HG03342 (cell line): ENCODE measurements around the gene ATP8B1.
"Not testable (repeated sequence)": the region's sequence is repeated elsewhere in the genome, so short reads cannot be mapped to it uniquely, and the experiment has no call there.

Experiments
- ATAC-seq: cut with Tn5 transposase; IDR thresholded peaks from one replicate; pipeline ENCODE4 v1.9.1; 2021; ENCODE audit warnings: mild to moderate bottlenecking, moderate library complexity; ENCODE audit not compliant: unreplicated experiment

ATP8B1 gene

DNA sequence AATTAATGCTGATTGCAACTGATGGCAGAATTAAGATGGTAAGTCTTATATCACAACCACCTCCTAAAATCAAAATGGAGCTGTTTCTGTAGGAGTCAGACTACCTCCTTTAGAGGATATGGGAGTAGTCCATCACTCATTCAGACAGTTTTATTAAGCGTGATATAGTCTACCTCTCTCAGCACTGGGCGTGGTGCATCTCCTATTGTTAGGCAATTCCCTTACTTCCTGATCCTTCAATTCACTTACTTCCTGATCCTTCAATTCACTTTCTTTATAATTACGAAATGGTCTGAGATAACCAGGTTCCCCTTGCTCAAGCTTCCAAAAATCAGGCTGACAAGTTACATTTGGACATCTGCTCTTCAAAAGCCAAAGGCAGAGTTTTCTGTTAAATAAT, 31.9 kb downstream of the ATP8B1 start:
- no peak for ATAC-seq

DNA sequence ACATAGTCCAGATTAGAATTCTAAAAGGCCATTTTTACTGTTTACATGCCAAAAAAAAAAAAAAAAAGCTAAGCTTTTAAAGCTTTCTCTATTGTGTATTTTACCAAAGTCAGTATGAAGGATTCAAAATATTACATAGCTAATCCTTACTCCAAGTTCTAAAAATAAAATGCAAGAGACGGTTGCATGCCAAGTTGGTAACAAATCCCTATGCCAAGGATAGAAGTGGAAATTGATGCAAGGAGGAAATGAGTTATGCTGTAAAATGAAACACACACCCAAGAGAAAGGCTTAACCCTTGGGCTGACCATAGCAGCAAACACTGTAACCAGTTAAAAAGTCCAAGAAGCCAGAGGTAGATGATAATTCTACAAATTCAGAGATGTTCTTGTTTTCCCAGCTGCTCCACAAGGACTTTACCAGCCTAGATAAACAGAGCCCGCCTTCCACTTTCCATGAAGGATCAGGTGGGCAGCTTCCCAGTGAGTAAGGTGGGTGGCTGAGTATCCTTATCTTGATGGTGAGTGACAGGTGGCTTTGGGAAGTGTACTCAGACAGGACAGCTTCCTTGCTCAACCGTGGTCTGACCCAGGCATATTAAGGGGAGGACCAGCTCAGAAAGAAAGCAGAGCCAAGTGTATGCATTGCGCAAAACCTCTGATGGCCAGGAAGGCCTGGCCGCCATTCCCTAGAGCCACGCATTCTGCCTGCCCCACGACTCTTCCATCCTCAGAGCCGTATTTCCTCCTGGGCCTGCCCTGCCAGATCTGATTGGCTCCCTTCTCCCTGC, 34.4 kb downstream of the ATP8B1 start:
- no peak for ATAC-seq

DNA sequence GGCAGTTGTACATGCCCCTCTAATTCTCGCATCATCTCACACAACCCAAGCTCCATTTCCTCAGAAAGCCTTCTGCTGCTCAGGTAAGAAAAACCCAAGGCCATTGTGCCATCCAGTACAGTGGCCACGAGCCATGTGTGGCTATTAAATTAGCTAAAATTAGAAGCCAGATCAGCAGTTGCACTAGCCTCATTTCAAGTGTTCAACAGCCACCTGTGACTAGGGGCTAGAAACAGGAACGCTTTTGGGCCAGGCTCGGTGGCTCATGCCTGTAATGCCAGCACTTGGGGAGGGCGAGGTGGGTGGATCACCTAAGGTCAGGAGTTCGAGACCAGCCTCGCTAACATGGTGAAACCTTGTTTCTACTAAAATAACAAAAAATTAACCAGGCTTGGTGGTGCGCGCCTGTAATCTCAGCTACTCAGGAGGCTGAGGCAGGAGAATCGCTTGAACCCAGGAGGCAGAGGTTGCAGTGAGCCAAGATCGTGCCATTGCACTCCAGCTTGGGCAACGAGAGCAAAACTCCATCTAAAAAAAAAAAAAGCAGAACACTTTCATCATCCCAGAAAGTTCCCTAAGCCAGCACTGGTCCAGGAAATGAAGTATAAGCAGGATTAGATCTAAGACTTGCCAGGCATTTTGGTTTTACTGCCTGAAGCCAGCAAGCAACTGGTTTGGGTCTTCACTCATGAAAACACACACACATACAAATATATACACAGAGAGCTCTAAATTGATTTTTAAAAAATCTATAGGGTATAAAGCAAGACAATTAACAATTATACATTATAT, 35.7 kb downstream of the ATP8B1 start:
- no peak for ATAC-seq

DNA sequence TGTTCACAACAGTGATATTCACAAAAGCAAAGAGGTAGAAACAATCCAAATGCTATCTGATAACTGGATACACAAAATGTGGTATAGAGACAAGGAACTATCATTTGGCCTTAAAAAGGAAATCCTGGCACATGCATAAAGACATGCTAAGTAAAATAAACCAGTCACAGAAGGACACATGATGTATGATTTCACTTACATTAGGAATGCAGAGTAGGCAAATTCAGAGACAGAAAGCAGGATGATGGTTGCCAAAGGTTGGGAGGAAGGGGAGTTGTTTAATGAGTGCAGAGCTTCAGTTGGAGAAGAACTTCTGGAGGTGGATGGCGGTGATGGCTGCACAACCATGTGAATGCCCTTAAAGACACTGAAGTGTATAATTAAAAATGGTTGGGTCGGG, 38.1 kb downstream of the ATP8B1 start:
- ATAC-seq, result no peak

DNA sequence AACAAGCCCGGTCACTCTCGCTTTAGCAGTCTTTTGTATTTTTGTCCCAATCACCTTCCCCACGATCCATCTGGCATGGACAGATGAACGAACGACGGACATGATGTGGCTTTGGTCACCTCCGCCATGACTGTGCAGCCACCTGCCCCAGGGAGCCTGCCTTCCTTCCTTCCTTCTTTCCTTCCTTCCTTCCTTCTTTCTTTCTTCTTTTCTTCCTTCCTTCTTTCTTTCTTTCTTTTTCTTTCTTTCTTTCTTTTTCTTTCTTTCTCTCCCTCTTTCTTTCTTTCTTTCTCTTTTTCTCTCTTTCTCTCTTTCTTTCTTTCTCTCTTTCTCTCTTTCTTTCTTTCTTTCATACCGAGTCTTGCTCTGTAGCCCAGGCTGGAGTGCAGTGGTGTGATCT, 39.0 kb downstream of the ATP8B1 start:
- ATAC-seq, result no peak

DNA sequence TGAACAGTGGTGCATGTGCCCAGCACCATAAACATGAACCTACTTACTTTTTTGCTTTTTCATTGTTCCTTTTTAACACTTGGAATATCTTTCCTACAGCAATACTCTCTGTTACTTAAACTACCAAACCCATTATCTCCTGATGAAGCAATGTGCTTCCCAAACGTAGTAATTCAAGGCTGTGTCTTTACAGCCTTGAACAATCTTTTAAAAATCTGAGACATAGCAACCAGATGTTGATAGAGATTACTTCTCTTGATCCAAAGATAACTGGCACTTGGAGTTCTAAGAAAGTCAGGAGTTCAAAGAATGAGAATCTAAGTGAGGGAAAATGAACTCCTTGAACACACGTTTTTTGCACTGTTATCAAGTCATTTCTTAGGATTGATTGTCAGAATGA, 40.4 kb downstream of the ATP8B1 start:
- ATAC-seq, result no peak

DNA sequence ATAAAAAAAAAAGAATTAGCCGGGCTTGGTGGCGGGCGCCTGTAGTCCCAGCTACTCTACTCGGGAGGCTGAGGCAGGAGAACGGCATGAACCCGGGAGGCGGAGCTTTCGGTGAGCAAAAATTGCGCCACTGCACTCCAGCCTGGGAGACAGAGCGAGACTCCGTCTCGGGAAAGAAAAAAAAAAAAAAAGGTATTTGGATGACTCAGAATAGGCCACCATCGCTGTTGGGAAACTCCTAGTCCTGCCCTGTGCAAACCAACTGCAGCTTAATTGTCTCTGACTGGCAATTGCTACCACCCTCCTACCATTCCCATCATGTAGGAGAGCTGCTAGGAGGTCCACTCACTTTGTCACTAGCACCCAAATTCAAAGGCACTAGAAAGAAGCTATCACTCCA, 43.5 kb downstream of the ATP8B1 start:
- ATAC-seq, result no peak

DNA sequence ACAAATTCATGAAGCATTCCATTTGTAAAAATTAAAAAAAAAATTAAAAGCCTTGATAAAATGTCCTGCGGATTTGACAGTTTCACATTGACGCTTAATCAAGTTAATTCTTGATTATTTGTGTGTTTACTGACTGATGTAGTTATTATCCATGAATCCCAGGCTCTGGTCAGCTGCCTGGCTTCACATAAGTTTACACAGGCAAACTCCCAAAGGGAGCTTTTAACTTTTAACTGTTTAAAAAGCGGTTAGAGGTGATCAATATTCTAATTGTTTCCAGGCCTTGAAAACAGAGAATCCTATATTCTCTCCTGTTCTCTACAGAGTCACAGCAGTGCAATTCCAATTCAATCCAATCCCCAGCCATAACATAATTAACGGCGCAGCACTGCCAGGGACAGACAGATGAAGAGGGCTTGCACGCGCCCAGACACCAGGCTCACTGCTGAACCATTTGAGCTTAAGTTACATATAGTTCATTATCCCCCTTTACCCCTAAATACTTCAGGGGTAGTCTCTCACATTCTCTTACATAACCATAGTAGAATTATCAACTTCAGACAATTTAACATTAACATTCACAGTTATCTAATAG, 47.5 kb downstream of the ATP8B1 start:
- ATAC-seq, result no peak

DNA sequence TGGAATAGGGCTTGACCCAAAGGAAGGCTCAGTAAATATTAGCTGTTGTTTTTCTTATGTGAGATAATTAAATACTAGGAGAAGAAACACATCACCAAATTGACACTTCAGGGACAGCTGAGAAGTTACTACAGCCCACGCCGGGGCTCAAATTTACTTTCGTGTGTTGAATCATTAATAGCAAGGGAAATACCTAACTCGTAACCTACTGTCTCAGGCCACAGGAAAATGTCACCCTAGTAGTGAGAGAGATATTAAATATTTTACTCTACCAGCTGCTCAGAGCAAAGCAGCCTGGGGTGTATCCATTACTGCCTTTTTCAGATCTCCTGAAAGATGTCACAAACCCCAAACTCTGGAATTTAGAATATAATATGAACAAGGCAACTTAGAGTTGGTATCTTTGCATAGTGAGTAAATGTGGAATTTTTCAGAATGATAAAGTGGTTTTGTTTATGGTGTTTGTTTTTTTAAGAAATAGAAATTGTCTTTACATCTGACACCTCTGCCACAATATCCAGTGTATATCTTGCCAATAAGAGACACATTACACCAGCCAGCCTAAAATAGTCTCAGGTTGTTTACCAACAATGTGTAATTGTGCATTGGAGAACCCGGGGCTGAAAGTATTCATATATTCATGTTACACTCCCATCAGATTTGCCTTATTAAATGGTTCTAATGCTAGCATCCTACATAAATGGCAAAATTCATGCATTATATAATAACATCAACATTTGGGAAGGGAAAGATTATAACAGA, 48.4 kb downstream of the ATP8B1 start:
- ATAC-seq, result peak; percentile 92

DNA sequence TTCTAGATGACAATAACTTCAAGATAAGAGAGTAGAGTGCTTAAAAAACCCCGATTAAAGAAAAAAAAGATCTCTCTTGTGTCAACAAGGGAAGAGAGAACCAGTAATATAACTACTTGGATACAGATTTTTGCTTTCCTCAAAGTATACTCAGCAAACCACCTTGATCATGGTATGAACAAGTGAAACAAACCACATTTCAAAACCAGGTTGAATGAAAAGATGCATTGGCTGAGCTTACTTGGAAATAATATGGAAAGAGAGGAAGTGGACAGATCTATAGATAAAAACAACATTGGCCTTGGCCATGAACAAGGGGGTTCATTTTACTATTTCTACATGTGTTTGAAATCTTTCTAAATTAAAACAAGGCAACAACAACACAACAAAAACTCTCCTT, 50.1 kb downstream of the ATP8B1 start:
- ATAC-seq, result no peak

DNA sequence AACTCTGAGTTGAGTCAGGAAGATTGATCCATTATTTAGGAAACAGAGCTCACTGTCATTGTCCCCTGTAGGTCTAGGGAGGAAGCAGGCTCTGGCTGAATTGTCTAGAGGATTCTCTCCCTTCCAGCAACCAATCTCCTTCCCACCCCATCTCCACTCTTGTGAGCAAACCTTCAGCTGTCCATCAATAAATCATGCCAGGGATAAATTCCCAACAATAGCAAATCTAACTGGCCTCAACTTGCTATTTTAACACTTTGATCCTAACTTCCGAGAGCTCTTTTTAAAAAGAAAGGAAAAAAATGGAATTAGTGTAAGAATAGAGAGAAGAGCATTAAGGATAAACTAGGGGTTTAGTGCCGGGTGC, 53.5 kb downstream of the ATP8B1 start:
- ATAC-seq, result no peak

DNA sequence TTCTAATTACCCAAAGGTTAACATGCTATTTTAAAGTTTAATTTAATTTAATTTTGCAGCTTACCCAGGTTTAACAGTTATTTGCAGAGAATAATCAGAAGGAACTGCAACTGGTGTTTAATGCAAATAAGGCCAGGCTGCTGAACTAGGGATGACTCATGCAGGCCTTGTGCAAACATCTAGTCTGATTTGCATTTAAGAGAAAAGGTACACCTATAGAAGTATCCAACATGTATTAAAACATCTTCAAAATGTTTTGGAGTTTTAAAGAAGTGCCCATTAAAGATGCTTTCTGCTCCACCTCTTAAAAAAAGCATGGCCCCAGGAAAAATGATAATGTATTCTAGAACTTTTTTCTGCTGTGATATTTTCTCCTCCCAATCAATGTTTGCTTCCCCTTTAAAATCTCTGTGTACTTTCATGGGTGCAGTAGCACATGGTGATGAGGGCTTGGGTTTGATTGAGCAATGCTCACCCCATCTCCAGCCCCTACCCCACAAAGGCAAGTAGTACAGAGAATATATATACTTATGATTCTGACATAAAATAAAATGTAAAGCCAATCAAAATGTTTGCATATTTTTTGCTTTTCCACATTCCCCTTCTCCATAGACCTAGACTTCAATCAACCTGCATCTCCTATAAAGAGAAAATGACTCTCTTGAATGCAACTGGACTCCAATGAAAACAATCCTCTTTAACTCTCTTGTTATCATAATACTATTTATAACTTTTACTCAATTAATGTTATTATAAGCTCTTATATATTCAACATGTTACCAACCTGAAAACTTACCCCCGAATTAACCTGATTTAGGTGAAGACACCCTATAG, 54.1 kb downstream of the ATP8B1 start:
- peak; percentile 93 for ATAC-seq

DNA sequence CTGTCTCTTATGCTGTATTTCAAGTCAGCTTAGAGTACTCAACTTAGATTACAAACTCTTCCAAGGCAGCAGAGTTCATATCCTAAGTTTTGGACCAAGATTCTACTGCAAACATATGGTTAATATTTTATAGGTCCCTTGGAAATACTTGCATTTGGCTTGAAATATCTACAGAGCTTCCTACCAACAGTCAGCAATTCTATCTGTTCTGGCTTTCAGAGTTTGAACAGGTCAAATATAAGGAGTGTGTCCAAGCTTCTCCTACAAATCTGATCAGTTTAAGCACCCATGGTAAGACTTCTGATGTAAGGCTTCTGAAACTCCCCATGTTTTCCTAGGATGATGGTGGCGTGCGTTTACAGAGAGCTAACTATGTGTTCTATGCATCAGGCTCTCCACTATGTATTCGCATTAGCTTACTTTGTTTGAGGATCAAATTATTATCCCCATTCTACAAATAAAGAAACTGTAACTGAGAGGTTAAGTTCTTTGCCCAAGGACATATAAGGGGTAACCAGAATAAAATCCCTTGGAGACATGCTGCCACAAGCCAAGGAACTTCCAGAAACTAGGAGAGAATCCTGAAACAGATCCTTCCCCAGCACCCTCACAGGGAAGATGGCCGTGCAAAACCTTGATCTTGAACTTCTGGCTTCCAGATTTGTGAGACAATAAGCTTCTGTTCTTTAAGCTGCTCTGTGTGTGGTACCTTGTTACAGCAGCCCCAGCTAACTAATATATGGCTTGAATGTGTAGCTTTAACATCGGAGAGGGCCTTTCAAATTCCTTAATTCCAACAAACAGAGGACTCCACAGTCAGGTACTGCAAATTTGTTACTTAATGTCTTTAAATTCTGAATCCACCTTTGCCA, 55.1 kb downstream of the ATP8B1 start:
- ATAC-seq, result no peak

DNA sequence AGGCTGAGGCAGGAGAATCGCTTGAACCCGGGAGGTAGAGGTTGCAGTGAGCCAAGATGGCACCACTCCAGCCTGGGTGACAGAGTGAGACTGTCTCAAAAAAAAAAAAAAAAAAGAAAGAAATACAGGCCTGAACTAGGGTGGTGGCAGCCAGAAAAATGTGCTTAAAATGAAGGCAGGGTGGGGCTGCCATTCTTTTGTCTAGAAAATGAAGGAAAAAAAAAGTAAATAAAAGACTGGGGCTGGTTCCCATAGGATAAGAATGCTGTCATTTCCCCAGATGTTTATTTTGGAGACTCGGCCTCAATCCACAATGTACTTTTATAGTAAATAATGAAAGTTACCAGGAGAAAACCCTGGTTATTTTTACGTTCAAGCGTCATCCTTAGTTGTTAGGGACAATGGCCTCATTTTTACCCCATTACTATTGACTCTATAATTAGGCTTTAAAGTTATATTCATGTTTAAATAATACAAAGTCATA, 58.9 kb downstream of the ATP8B1 start:
- ATAC-seq, result no peak

DNA sequence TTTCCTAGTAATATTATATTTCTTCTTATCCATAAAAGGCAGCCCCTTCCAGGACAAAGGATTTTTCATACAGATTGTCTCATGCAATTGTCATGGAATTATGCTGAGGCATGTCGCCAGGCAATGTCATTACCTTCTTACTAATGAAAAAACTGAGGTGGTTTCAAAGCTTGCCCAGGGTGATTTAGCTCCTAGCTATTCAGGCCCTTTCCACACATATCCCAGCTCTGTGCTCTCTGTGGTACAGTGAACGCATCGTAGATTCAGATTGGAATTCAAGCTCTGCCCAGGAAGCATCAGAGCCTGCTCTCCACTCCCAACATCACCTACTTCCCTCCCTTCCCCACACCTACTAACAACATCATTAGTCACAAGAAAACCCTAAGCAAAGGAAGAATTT, 60.1 kb downstream of the ATP8B1 start:
- ATAC-seq, result no peak

DNA sequence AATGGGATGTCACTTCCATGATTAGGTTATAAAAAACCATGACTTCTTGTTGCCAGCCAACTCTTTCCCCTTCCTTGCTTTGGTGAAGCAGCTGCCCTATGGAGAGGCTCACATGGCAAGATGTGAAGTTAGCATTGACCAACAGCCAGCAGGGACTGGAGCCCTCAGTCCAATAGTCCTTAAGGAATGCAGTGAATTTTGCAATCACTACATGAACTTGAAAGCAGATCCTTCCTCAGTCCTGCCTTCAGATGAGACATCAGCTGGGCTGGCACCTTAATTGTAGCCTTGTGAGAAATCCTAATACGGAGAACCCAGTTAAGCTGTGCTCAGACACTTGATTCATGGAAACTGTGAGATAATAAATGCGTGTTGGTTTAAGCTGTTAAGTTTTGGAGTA, 61.8 kb downstream of the ATP8B1 start:
- no peak for ATAC-seq

DNA sequence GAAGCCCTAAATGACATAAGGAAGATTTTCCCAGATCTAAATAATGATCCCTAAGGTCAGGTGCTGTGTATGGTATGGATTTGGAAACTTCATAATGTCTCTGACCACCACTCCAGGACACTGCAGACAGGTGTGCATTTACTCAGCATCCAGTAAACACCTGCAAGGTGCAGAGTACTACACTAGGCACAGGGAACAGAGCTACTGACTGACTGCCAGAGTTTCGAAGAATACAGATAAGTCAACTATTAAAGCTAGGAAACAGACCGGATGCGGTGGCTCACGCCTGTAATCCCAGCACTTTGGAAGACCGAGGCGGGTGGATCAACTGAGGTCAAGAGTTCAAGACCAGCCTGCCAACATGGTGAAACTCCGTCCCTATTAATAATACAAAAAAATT, 65.0 kb downstream of the ATP8B1 start:
- ATAC-seq, result no peak

DNA sequence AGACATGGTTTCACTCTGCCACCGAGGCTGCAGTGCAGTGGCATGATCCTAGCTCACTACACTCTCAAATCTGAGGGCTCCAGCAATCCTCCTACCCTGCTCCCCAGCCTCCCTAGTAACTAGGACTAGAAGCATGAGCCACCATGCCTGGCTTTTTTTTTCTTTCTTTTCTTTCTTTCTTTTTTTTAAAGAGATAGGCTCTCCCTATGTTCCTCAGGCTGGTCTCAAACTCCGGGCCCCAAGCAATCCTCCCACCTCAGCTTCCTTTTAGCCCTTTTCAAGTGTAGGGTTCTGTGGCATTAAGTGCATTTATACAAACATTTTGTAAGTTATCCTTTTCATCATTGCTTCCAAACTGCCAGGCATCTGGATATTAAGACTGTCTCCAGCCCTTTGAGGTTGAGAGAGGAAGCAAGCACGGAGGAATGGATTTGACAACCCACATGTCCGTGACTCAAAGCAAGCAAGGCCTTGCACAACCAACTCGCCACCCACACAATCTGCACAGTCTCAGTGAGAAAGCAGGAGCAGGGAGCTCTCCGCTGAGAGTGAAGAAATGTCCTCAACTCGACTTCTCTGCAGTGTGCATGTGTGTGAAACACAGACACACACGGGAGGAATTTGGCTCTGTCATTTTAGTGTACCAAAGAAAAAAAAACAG, 65.6 kb downstream of the ATP8B1 start:
- no peak for ATAC-seq

DNA sequence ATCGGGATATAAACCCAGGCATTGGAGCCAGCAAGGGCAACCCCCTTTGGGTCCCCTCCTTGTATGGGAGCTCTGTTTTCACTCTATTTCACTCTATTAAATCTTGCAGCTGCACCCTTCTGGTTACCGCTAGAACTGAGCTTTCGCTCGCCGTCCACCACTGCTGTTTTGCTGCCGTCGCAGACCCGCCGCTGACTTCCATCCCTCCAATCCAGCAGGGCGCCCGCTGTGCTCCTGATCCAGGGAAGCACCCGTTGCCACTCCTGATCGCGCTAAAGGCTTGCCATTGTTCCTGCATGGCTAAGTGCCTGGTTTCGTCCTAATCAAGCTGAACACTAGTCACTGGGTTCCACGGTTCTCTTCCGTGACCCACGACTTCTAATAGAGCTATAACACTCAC, 68.1 kb downstream of the ATP8B1 start:
- ATAC-seq, result not testable (repeated sequence)
